Hepatocyte (in vitro differentiated cells): ENCODE measurements around the gene KLHL20.
"Not testable (repeated sequence)": the region's sequence is repeated elsewhere in the genome, so short reads cannot be mapped to it uniquely, and the experiment has no call there.

Source experiments
- EZH2 ChIP-seq: fragments of 200-600 bp; sonication (generic); IDR thresholded peaks from 2 replicates; pipeline ENCODE4 v1.6.1; 2016; ENCODE audit warnings: antibody characterized with exemption, mild to moderate bottlenecking, borderline replicate concordance
- TF ChIP-seq, protein P1 (sequence below): fragments of 200-600 bp; sonication (generic); IDR thresholded peaks from 2 replicates; pipeline ENCODE4 v1.5.1; 2016; ENCODE audit warnings: antibody characterized with exemption, mild to moderate bottlenecking; ENCODE audit not compliant: poor library complexity

DNA sequence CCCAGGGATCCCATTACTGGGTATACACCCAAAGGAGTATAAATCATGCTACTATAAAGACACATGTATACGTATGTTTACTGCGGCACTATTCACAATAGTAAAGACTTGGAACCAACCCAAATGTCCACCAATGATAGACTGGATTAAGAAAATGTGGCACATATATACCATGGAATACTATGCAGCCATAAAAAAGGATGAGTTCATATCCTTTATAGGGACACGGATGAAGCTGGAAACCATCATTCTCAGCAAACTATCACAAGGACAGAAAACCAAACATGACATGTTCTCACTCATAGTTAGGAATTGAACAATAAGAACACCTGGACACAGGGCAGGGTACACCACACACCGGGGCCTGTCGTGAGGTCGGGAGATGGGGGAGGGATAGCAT lies 13.5 kb upstream of the KLHL20 start:
- TF ChIP-seq, protein P1, sequence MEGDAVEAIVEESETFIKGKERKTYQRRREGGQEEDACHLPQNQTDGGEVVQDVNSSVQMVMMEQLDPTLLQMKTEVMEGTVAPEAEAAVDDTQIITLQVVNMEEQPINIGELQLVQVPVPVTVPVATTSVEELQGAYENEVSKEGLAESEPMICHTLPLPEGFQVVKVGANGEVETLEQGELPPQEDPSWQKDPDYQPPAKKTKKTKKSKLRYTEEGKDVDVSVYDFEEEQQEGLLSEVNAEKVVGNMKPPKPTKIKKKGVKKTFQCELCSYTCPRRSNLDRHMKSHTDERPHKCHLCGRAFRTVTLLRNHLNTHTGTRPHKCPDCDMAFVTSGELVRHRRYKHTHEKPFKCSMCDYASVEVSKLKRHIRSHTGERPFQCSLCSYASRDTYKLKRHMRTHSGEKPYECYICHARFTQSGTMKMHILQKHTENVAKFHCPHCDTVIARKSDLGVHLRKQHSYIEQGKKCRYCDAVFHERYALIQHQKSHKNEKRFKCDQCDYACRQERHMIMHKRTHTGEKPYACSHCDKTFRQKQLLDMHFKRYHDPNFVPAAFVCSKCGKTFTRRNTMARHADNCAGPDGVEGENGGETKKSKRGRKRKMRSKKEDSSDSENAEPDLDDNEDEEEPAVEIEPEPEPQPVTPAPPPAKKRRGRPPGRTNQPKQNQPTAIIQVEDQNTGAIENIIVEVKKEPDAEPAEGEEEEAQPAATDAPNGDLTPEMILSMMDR, result not testable (repeated sequence)
- TF ChIP-seq EZH2, result not testable (repeated sequence)
